ENCODE results near the gene GAGE1. TPM values are rescaled to one million over a fixed set of nuclear protein-coding genes. Genes with fewer than 3 reads are reported as not detected.
"Not testable (repeated sequence)": the region's sequence is repeated elsewhere in the genome, so short reads cannot be mapped to it uniquely, and the experiment has no call there.

GAGE1 gene
- polyA plus RNA-seq, 4 donors: not detected

GRCh38 chrX:49589769-49590478 is 8.9 kb upstream of the GAGE1 start:
- not testable (repeated sequence) for DNase-seq; H3K9me3 ChIP-seq (ENCODE audit: control insufficient read depth in 2 of 2, insufficient read depth in 1 of 2, low read depth in 1 of 2, low read length in 1 of 2); H3K36me3 ChIP-seq (ENCODE audit: control insufficient read depth in 3 of 3, insufficient read depth in 2 of 3, low read depth in 1 of 3, low read length in 3 of 3); H3K27ac ChIP-seq (ENCODE audit: low read depth in 1 of 3, low read length in 2 of 3); FAIRE-seq; H3K4me3 ChIP-seq (ENCODE audit: low read depth in 1 of 3, low read length in 3 of 3); H3K4me1 ChIP-seq (ENCODE audit: control insufficient read depth in 3 of 3, insufficient read depth in 2 of 3, low read depth in 1 of 3, low read length in 2 of 3); H3K27me3 ChIP-seq (ENCODE audit: control insufficient read depth in 3 of 3, insufficient read depth in 3 of 3, low read length in 3 of 3)
- 92 to 94% (median 92%) methylated on average over 23 to 25 of the region's 37 CpGs for WGBS, 3 donors

GRCh38 chrX:49590488-49590887 is 8.3 kb upstream of the GAGE1 start:
- not testable (repeated sequence) for H3K4me1 ChIP-seq (ENCODE audit: control insufficient read depth in 3 of 3, insufficient read depth in 2 of 3, low read depth in 1 of 3, low read length in 2 of 3); H3K4me3 ChIP-seq (ENCODE audit: low read depth in 1 of 3, low read length in 3 of 3); H3K27me3 ChIP-seq (ENCODE audit: control insufficient read depth in 3 of 3, insufficient read depth in 3 of 3, low read length in 3 of 3); H3K27ac ChIP-seq (ENCODE audit: low read depth in 1 of 3, low read length in 2 of 3); DNase-seq; FAIRE-seq; H3K9me3 ChIP-seq (ENCODE audit: control insufficient read depth in 2 of 2, insufficient read depth in 1 of 2, low read depth in 1 of 2, low read length in 1 of 2); H3K36me3 ChIP-seq (ENCODE audit: control insufficient read depth in 3 of 3, insufficient read depth in 2 of 3, low read depth in 1 of 3, low read length in 3 of 3)
- 93 to 95% (median 94%) methylated on average over 10 to 13 of the region's 17 CpGs for WGBS, 3 donors

GRCh38 chrX:49610718-49611310 is 12.0 kb downstream of the GAGE1 start:
- FAIRE-seq: no peak
- H3K27ac ChIP-seq (ENCODE audit: low read depth in 1 of 3, low read length in 2 of 3): no peak overlapping the region

GRCh38 chrX:49618574-49618973 is 19.8 kb downstream of the GAGE1 start:
- H3K27ac ChIP-seq (ENCODE audit: low read depth in 1 of 3, low read length in 2 of 3): no peak overlapping the region
- 86 to 97% (median 93%) methylated on average over 2 of the region's 2 CpGs for WGBS, 3 donors
- H3K27me3 ChIP-seq (ENCODE audit: control insufficient read depth in 3 of 3, insufficient read depth in 3 of 3, low read length in 3 of 3): no peaks in the 10 kb centered on the region
- no peaks in the 10 kb centered on the region for H3K4me1 ChIP-seq (ENCODE audit: control insufficient read depth in 3 of 3, insufficient read depth in 2 of 3, low read depth in 1 of 3, low read length in 2 of 3)
- no peak for DNase-seq
- H3K9me3 ChIP-seq (ENCODE audit: control insufficient read depth in 2 of 2, insufficient read depth in 1 of 2, low read depth in 1 of 2, low read length in 1 of 2): no peaks in the 10 kb centered on the region
- FAIRE-seq: no peak
- H3K4me3 ChIP-seq (ENCODE audit: low read depth in 1 of 3, low read length in 3 of 3): no peak overlapping the region
- H3K36me3 ChIP-seq (ENCODE audit: control insufficient read depth in 3 of 3, insufficient read depth in 2 of 3, low read depth in 1 of 3, low read length in 3 of 3): no peaks in the 10 kb centered on the region

More at GRCh38 chrX:49610718-49611310, 12.0 kb downstream of the GAGE1 start:
- Histone ChIP-seq H3K4me1 (ENCODE audit: control insufficient read depth in 3 of 3, insufficient read depth in 2 of 3, low read depth in 1 of 3, low read length in 2 of 3) (no peaks in the 10 kb centered on the region), H3K4me3 (ENCODE audit: low read depth in 1 of 3, low read length in 3 of 3) (no peak overlapping the region), H3K9me3 (ENCODE audit: control insufficient read depth in 2 of 2, insufficient read depth in 1 of 2, low read depth in 1 of 2, low read length in 1 of 2) (no peaks in the 10 kb centered on the region), H3K27me3 (ENCODE audit: control insufficient read depth in 3 of 3, insufficient read depth in 3 of 3, low read length in 3 of 3) (no peaks in the 10 kb centered on the region), H3K36me3 (ENCODE audit: control insufficient read depth in 3 of 3, insufficient read depth in 2 of 3, low read depth in 1 of 3, low read length in 3 of 3) (no peaks in the 10 kb centered on the region)
- no peak for DNase-seq
- 30 to 40% (median 34%) methylated on average over 7 of the region's 7 CpGs for WGBS, 3 donors

GRCh38 chrX:49627086-49627777 is 28.4 kb downstream of the GAGE1 start:
- no peak overlapping the region for H3K27ac ChIP-seq (ENCODE audit: low read depth in 1 of 3, low read length in 2 of 3)
- DNase-seq (no peak), FAIRE-seq (no peak)
- H3K27me3 ChIP-seq (ENCODE audit: control insufficient read depth in 3 of 3, insufficient read depth in 3 of 3, low read length in 3 of 3): no peaks in the 10 kb centered on the region
- H3K36me3 ChIP-seq (ENCODE audit: control insufficient read depth in 3 of 3, insufficient read depth in 2 of 3, low read depth in 1 of 3, low read length in 3 of 3): no peaks in the 10 kb centered on the region
- H3K4me3 ChIP-seq (ENCODE audit: low read depth in 1 of 3, low read length in 3 of 3): no peak overlapping the region
- WGBS, 3 donors: 38 to 73% (median 73%) methylated on average over 32 to 33 of the region's 33 CpGs
- H3K9me3 ChIP-seq (ENCODE audit: control insufficient read depth in 2 of 2, insufficient read depth in 1 of 2, low read depth in 1 of 2, low read length in 1 of 2): peaks cover 2 to 4% of the 10 kb centered on the region in 2 donors
- no peaks in the 10 kb centered on the region for H3K4me1 ChIP-seq (ENCODE audit: control insufficient read depth in 3 of 3, insufficient read depth in 2 of 3, low read depth in 1 of 3, low read length in 2 of 3)

- no peaks in the 10 kb centered on the region for H3K4me1 ChIP-seq (ENCODE audit: control insufficient read depth in 3 of 3, insufficient read depth in 2 of 3, low read depth in 1 of 3, low read length in 2 of 3)
- 61 to 85% (median 68%) methylated on average over 6 to 8 of the region's 8 CpGs for WGBS, 3 donors
- no peaks in the 10 kb centered on the region for H3K36me3 ChIP-seq (ENCODE audit: control insufficient read depth in 3 of 3, insufficient read depth in 2 of 3, low read depth in 1 of 3, low read length in 3 of 3)
- no peaks in the 10 kb centered on the region for H3K9me3 ChIP-seq (ENCODE audit: control insufficient read depth in 2 of 2, insufficient read depth in 1 of 2, low read depth in 1 of 2, low read length in 1 of 2)
- H3K27me3 ChIP-seq (ENCODE audit: control insufficient read depth in 3 of 3, insufficient read depth in 3 of 3, low read length in 3 of 3): no peaks in the 10 kb centered on the region
- H3K27ac ChIP-seq (ENCODE audit: low read depth in 1 of 3, low read length in 2 of 3): no peak overlapping the region
- DNase-seq (no peak), FAIRE-seq (no peak)
- no peak overlapping the region for H3K4me3 ChIP-seq (ENCODE audit: low read depth in 1 of 3, low read length in 3 of 3)
Measured at GRCh38 chrX:49644991-49645637, 46.3 kb downstream of the GAGE1 start.

- Histone ChIP-seq H3K27ac (ENCODE audit: low read depth in 1 of 3, low read length in 2 of 3) (no peak overlapping the region), H3K9me3 (ENCODE audit: control insufficient read depth in 2 of 2, insufficient read depth in 1 of 2, low read depth in 1 of 2, low read length in 1 of 2) (no peaks in the 10 kb centered on the region), H3K4me1 (ENCODE audit: control insufficient read depth in 3 of 3, insufficient read depth in 2 of 3, low read depth in 1 of 3, low read length in 2 of 3) (no peaks in the 10 kb centered on the region), H3K27me3 (ENCODE audit: control insufficient read depth in 3 of 3, insufficient read depth in 3 of 3, low read length in 3 of 3) (no peaks in the 10 kb centered on the region), H3K4me3 (ENCODE audit: low read depth in 1 of 3, low read length in 3 of 3) (no peak overlapping the region), H3K36me3 (ENCODE audit: control insufficient read depth in 3 of 3, insufficient read depth in 2 of 3, low read depth in 1 of 3, low read length in 3 of 3) (no peaks in the 10 kb centered on the region)
- no peak for DNase-seq
- 51 to 73% (median 59%) methylated on average over 3 of the region's 3 CpGs for WGBS, 3 donors
- no peak for FAIRE-seq
Measured at GRCh38 chrX:49656533-49656932, 57.7 kb downstream of the GAGE1 start.

Measured in small intestine (tissue), 7 donors.